OCI-LY7 (cell line): Measurements from ENCODE around the gene ECHDC1.

Experiments used
- EZH2phosphoT487 ChIP-seq: fragments of 200-600 bp; sonication (generic); IDR thresholded peaks from 2 replicates; pipeline ENCODE4 v1.6.1; 2018; ENCODE audit warnings: low read depth, borderline replicate concordance, mild to moderate bottlenecking, mixed run types, antibody characterized with exemption, low read length, moderate library complexity, mixed read lengths
- TF ChIP-seq, protein P1 (sequence below): fragments of 200-600 bp; sonication (generic); conservative IDR thresholded peaks from 2 replicates; pipeline ENCODE4 v1.5.1; 2014; ENCODE audit warnings: mild to moderate bottlenecking, antibody characterized with exemption, low read length, moderate library complexity, mixed read lengths

DNA sequence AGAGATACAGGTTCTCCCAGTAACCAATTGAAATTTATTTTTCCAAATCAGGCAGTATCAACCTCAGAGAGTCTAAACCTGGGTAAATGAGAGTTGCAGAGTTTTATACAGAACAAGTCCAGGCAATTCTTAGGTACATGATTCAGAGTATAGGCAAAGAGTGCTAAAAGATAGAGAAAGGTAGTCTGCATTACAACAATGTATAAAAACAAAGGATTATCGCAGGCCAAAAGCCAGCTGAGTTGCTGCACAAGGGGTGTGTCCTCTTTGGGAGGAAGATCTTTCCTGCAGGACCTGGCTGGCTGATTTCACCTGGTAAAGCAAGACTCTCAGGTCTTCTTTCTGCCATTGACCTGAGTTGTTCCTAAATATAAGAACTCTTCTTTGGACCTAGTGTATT is 48.9 kb upstream of the ECHDC1 start:
- TF ChIP-seq, protein P1, sequence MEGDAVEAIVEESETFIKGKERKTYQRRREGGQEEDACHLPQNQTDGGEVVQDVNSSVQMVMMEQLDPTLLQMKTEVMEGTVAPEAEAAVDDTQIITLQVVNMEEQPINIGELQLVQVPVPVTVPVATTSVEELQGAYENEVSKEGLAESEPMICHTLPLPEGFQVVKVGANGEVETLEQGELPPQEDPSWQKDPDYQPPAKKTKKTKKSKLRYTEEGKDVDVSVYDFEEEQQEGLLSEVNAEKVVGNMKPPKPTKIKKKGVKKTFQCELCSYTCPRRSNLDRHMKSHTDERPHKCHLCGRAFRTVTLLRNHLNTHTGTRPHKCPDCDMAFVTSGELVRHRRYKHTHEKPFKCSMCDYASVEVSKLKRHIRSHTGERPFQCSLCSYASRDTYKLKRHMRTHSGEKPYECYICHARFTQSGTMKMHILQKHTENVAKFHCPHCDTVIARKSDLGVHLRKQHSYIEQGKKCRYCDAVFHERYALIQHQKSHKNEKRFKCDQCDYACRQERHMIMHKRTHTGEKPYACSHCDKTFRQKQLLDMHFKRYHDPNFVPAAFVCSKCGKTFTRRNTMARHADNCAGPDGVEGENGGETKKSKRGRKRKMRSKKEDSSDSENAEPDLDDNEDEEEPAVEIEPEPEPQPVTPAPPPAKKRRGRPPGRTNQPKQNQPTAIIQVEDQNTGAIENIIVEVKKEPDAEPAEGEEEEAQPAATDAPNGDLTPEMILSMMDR: no peak
- TF ChIP-seq EZH2phosphoT487: no peak
